GM18498 (cell line): Measurements from ENCODE around the gene PAMR1.
"Not testable (repeated sequence)": the region's sequence is repeated elsewhere in the genome, so short reads cannot be mapped to it uniquely, and the experiment has no call there.

Experiments used
- ATAC-seq: cut with Tn5 transposase; IDR thresholded peaks from one replicate; pipeline ENCODE4 v1.9.1; 2021; ENCODE audit warnings: mild to moderate bottlenecking, moderate library complexity; ENCODE audit not compliant: unreplicated experiment

PAMR1 gene

DNA sequence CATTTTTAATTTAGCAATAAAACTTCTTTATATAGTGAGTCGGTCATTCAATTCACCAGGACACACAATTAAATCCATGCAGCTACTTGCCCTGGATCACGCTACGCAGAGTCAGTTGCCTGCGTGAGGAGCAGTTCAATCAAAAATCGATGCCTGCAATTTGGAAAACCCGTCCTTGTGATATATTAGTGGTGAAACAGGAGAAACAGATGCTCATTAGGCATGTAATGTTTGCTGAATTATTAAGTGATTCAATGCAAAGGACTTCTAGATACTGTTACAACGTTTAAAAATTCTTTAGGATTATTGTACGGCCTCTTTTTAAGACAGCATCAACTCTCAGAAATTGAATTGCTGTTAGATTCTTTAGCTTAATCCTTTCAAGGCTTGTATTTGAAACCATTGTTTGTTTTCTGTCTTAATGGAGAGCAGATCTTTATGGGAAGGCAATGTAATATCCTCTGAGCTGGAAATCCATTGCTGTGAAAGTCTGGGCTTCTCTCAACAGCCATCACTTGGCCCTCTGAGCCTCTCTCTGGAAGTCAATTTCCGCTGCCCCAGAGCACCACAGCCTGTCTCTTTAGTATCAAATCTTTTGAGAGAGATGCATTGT, 20.1 kb upstream of the PAMR1 start:
- ATAC-seq = no peak

DNA sequence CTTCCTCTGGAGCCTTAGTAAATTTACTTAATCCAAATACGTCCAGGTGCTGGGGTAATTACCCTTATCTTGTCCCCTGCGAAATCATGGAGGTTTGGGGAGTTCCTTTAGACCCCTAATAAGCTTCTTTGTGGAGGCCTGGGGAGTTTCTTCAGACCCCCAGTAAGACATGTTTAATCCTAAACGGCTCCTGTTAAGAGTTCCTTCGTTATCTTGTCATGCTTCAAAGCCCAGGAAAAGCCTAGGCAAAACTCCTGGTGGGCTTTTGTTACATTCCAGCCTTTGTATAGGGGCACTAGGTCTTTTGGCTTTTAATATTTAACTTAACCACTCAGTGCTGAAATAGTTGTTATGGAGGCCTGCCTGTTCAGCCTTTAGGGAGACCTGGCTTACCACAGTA, 18.1 kb upstream of the PAMR1 start:
- no peak for ATAC-seq

DNA sequence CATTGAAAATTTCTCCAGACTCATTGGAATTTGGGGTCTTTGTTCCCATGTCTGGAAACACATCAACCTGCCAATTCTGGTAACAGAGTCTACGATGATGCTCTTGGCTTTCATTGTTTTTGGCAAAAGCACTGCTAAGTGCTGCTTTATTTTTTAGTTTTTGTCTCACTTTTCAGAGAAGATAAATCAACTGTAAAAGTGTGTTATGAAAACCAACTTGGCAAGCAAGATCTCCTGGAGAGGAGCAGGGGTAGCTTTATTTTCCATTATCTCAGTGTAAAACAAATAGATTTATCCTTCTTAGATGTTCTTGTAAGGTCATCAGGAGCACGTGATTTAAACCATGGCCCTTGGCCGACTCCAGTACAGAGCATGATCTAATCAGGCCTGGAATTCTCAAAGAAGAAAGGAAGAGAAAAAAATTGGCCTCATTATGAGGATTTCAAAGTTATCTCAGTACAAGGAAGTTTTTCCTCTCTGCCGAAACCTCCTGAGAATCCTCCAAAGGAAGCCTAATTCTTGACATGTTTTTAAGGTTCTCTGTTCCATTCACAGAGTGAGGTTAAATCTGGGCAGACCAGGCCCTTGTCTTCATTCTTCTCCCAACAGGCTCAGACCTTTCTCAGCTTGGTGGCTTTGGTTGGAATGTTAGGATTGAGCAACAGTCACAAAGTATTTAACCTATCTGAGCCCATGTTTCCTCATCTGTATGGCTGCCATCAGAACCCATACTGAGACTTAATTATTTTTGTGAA, 16.4 kb upstream of the PAMR1 start:
- ATAC-seq = no peak

DNA sequence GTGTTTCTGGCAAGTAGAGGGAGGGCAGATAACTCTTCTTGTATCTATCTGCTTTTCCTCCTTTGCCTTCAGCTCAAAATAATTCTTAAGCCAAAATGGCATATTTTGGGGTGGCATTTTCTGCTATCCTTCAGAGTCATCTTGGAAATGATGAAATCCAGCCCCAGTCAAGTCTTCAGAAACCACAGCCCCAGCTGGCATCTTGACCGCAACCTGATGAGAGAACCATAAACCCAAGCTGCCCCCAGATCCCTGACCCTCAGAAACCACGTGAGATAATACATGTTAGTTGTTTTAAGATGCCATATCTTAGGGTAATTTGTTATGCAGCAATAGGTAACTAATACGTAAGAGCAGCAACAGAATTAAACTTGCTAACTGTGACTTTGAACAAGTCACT, 15.1 kb upstream of the PAMR1 start:
- no peak for ATAC-seq

DNA sequence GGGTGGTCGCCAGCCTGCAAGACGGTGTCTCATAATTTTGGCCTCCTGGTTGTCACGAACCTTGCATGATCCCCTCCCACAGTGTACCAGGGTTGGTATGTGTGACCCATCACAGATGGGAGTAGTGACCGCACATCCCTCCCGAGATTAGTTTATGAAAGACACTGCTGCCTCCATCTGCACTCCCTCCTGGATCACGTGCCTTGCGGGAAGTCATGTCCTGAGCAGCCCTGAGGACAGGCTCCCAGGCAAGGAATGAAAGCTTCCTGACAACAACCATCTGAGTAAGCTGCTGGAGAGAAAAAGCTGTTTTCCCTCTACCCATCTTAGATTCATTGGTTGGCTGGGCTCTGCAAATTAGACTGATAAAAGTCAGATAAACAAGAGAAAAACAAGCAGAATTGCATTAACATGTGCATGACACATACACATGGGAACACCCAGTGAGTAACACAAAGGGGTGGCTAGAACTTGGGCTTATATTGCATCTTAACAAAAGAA, 14.4 kb upstream of the PAMR1 start:
- no peak for ATAC-seq

DNA sequence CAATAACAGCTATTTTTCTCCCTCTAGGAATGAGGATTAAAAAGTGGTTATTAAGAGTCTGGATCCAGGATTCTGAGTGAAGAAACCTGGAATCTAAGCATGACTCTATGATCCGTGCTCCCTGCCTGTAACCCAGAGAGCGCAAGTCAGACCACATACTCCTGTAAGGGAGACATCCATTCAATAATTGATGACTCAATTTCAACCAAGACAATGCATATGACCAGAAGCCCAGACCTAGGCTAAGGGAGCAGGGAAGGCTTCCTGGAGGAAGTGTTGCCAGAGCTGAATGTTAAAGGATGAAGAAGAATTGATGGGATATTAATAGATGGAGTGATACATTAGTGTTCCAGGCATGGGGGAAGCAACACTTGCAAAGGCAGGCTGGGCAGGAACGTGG, 13.8 kb upstream of the PAMR1 start:
- no peak for ATAC-seq

DNA sequence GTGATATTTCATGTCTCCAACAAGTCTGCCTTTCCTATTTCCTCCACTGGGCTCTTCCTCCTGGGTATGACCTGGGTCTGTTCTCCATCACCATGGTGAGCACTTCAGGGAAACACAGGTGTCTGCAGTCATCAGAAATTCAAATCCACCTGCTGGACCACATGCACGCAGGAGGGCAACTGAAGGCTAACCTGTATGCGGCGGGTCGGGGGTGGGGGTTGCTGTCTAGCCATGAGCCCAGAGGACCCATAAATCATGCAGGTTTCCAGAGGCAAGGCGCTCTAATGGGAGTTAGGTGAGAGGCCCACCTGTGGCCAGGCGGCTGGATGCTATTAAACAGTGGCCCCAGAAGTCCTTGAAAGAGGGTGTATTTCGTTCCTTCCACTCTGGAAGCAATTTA, 11.1 kb upstream of the PAMR1 start:
- ATAC-seq = no peak

DNA sequence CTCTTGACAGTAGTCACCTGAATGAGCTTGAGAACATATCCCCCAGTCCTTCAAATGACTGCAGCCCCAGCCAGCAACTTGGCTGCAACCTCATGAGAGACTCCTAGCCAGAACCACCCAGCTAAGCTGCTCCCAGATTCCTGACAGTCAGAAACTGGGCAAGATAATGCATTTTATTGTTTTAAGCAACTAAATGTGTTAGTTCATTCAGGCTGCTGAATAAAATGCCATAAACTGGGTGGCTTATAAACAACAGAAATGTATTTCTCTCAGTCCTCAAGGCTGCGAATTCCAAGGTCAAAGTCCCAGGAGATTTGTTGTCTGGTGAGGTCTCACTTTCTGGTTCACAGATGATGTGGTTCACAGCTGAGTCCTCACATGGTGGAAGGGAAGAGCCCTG, 5.8 kb upstream of the PAMR1 start:
- ATAC-seq = no peak

DNA sequence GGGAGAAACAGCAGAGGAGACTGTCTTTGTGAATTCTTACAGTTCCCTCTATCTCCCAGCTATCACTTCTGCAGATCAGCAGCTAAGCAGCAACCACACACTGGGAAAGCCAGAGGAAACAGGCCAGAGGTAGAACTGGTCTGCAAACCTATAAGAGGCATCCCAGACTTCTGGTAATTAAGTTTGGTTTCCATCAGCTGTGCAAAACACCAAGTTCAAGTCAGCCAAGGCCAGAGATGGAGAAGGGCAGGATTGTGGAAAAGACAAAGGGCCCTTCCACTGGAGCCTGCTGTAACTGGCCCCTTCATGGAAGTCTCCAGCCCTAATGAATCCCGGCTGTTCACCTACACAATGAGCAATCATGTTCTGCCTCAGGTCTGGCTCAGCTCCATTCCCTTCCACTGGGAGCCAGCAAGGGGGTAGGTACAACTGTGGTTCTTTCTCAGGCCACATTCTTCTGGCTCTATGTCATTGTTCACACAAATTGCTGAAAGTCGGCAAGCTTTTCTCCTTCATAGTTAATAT, 4.6 kb upstream of the PAMR1 start:
- ATAC-seq = no peak

DNA sequence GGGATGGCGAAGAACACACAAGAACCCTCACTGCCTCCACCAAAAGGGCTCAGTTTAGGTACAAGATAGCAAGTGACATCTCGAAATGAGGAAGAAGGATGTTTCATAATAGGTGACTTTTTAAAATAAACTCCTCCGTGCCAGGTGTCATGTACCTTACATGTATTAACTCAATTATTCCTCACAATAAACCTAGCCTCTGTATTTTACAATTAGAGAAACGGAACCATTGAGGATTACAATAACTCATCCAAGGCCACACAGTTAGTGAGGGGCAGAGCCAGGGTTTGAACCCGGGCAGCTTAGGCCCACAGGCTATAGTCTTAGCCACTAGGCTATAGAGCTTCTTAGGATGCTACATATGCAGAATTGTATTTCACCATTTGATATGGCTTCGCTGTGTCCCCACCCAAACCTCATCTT, 965 bp upstream of the PAMR1 start:
- no peak for ATAC-seq

DNA sequence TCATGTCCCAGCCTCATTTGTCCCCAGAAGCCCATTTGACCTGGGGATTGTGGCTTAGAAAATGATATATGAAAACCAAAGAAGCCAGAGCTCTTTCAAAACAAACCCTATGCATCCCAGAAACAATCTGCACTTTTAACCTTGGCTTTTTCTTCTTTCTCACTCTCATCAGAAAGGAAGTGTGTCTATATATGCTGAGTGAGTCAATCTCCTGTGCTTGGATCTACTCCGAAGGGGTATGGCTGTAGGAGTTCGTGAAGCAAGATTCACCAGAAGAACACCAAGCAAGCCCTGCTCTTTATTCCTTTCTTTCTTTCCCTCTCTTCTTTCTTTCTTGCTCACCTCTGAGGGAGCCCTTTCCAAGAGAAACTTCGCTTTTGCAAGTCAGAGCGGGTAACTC, 636 bp downstream of the PAMR1 start:
- no peak for ATAC-seq

DNA sequence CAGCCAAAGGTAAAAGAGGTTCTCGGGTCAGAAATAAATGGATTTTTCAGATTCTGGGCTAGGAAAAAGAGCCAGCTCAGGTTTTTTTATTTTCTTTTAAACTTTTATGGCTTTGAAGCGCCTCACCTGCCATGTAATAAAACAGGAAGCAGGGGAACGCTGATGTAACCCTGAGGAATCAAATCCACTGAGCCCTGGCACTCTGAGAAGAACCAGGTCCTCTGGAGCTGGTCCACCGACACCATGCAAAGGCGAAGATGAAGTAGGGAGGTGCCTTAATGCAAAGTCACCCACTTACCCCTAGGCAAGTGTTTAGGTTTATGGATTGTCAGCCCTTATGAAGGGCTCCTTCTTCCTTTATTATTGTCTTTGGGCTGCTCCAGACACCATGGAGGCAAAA, 1.6 kb downstream of the PAMR1 start:
- no peak for ATAC-seq

DNA sequence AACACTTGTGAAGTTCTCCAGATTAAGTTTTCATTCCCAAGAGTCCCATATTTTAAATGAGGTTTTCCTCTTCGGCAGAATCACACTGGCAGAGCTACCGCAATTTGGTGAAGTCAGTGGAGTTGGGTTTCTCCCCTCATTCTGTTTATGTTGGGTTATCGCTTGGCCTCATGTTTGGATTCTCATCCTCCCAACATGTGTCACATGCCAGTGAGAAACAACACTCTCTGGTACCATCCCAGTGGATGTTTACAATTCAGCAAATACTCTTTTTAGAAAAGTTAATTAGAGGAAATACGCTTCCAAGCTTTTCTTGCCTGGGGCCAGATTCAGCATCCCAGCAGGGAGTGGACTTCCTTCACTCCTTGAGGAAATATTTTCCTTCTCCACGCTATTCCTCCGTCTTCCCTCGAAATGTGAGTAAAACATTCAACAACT, 2.1 kb downstream of the PAMR1 start:
- ATAC-seq = no peak

DNA sequence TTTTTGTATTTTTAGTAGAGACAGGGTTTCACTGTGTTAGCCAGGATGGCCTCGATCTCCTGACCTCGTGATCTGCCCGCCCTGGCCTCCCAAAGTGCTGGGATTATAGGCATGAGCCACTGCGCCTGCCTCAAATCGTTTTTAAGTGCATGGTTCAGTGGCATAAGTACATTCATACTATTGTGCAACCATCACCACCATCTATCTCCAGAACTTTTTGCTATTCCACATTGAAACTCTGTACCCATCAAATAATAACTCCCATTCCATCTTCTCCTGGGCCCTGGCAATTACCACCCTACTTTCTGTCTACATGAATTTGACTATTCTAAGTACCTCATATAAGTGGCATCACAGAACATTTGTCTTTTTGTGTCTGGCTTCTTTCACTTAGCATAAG, 3.3 kb downstream of the PAMR1 start:
- not testable (repeated sequence) for ATAC-seq

DNA sequence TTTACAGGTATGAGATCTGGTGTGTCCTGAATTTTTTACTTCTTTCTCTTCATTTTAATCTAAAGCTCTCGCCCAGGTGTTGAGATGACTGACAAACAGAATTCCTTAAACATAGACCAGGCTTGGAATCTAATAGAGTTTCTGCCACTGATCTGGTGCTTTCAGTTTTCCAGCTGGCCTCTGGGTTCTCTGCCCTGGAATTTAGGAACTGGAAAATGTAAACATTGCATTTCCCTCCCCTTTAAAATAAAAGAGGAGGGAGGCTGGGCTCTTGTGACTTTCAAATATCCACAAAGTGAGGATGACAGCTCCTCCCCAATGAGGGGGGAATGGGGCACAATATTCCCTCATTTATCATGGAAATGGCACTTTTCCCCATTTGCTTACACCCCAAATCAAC, 5.0 kb downstream of the PAMR1 start:
- ATAC-seq = no peak

DNA sequence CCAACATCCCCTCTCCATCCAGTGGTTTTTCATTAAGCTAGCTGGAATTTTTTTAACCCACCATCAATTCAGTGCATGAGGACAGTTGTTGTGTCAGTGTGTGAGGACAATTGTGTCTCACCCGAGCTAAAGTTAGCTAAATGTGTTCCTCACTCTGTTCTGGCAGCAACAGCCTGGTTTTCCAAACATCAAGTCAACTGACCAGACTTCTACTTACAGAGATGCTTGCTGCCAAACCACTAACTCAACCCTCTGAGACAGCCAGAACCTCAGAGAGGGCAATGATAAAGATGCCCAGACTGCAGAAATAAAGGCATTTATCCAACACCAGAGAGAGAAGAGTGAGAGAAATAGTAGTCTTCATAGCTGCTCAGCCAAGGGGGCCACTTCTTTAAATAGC, 6.7 kb downstream of the PAMR1 start:
- no peak for ATAC-seq

DNA sequence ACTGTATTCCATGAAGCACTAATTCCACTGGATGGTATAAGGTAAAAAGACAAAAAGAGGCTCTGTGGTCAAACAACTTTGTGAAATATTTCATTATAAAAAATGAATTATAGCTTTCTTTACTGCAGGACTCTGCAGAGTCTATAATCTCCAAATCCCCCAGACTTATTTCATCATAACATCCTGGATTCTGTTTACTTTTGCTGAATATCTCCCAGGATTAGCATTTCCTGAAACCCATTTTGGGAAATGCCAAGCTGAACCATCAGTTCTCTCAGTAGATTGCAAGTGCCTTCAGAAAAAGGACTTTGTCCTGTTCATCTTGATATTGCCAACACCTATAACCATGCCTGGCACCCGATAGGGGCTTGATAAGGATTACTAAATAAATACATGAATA, 7.9 kb downstream of the PAMR1 start:
- no peak for ATAC-seq

DNA sequence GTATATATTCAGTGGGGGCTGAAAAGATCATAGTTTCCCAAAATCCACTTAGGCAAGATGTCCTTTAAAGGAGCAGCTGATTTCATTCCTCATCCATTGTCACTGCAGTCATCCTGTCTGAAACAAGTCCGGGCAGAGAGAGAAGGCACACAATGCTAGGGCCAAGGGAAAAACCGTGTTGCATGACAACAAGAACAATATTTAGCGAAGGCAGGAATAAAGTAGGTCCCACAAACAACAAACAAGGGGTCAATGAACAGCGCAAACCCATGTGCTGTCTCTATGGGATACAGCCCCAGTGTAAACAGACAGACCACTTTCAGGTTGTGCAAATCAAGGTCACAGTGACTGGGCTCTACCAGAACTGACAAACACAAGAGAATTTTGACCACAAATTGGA, 9.0 kb downstream of the PAMR1 start:
- no peak for ATAC-seq

DNA sequence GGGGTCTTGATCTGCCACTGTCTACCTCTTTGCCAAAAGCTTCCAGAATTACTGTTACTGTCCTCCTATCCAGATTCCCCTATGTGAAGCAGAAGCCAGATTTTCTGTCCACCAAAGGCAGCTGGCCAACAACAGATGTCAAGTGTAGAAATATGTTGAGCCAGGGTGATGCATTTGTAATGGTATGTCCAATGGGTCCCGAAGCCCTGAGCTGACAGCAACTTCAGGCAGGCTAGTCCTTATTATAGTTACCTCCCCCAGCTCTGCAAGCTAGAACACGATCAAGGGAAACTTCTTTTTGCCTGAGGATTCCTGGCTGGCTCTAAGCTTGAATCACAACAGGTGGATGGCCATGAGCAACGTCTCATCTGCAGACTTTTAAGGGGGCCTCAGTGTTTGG, 10.2 kb downstream of the PAMR1 start:
- ATAC-seq = no peak

DNA sequence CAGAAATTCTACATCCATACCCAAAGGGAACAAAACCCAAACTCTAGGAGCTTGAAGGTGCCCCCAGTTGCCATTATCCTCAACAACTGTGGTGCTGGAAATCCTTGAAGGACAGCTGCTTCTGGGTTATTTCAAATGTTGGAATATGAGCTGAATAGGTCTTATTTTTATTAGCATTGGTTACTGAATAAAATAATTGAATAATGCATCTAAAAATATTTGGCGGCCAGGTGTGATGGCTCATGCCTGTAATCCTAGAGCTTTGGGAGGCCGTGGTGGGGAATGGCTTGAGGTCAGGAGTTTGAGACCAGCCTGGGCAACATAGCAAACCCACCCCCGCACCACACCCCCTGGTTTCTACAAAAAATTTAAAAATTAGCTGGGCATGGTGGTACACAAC, 10.9 kb downstream of the PAMR1 start:
- no peak for ATAC-seq

DNA sequence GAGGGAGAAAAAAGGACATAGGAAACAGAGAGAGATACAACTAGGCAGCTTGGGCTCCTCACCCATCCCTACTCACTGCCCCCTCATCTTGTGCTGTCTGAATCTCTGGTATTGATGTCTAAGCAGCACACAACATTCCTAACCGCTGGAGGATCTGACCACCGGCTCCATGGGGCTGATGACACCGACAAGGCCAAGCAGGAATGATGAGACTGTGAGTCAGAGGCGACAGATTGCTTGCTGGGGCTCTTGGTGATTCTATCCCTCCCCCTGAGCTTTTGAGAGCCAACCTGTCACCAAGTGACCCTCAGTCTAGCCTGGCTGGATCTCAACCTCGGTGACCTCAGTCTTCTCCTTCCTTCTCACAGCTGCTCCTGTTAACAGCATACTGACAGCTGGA, 13.8 kb downstream of the PAMR1 start:
- ATAC-seq = no peak

DNA sequence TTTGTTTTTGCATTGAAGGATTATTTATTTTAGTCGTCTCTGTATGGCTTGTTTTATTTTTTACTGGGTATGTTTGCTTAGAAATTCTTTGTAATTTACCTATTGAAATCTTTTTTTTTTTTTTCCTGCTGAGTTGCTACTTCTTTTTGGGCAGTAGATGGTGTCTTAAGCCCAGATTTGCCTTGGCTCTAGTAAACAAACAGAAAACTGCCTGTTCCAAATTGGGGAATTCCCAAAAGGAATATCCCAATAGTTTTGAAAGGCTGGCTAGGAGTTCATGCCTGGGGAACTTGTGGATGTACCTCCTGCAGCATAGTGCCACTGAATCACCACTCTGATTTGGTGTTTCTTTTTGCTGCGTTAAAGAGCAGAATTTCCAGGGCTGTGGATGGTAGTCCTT, 17.7 kb downstream of the PAMR1 start:
- no peak for ATAC-seq
